ENCODE data around the gene REXO5. TPM values are rescaled to one million over a fixed set of nuclear protein-coding genes. Genes with fewer than 3 reads are reported as not detected.

REXO5 gene, protein sequence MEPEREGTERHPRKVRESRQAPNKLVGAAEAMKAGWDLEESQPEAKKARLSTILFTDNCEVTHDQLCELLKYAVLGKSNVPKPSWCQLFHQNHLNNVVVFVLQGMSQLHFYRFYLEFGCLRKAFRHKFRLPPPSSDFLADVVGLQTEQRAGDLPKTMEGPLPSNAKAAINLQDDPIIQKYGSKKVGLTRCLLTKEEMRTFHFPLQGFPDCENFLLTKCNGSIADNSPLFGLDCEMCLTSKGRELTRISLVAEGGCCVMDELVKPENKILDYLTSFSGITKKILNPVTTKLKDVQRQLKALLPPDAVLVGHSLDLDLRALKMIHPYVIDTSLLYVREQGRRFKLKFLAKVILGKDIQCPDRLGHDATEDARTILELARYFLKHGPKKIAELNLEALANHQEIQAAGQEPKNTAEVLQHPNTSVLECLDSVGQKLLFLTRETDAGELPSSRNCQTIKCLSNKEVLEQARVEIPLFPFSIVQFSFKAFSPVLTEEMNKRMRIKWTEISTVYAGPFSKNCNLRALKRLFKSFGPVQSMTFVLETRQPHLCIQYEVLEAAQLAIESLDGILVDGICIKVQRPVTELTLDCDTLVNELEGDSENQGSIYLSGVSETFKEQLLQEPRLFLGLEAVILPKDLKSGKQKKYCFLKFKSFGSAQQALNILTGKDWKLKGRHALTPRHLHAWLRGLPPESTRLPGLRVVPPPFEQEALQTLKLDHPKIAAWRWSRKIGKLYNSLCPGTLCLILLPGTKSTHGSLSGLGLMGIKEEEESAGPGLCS
- total RNA-seq: 5.4 and 9.6 TPM in 2 replicates

DNA sequence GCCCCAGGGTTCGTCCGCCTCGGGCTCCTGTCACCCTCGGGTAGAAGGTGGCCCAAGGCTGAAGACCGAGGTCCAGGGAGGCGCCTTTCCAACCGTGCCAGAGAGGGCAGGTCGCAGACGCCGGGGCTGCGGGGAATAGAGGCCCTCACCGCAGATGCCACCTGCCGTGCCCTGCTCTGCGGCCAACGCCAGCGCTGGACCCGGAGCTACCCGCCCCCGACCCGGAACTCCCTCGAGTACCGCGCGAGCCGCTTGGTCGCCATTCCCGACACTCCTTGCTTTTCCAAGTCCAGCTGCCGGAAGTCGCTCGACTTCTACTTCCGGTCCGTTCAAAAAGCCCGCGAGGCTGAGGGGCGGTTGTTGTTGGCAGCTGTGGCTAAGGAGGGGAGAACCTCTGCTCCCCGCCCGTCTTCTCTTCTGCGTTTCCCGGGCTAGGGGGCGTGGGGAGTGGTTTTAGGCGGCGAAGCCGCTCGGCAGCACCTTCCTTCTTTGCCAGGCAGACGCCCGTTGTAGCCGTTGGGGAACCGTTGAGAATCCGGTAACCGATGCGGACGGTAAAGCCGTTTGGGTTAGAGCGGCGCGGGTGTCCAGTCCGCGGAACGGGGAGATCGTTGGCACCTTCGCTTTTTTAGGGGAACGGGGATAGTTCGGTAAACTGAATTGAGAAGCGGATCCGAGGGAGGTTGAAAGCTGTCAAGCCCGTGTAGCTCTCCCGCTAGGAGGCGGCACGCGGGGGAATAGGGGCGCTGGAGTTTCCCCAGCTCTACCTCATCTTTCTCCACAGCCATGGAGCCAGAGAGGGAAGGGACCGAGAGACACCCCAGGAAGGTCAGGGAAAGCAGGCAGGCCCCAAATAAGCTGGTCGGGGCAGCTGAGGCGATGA lies at the start of gene REXO5, which contains the start of gene ERI2:
Gene REXO5, plus strand, starts transcription at position 360 of the 883 bp plus-strand sequence. Its CDS starts 427 bp downstream, at position 787.
Gene ERI2, minus strand, starts transcription at position 305 of the 883 bp plus-strand sequence. Its CDS starts 42 bp downstream, at position 263.

GRCh38 chr16:20763461-20764232 lies 42.7 kb upstream of the REXO5 start, which contains the start of gene ACSM3:
TSS of gene ACSM3 (plus strand) at chr16:20764014. CDS start at chr16:20770035, 6,021 bp downstream.

Other genes with a start within 250 kb of the REXO5 start
- gene ACSM2B, start 230.2 kb upstream of the REXO5 start, total RNA-seq: under 0.01 TPM in 1 of 2 replicates, not detected in the other
- under 0.01 TPM in 1 of 2 replicates, not detected in the other for gene ACSM1, start 108.8 kb upstream of the REXO5 start, total RNA-seq
- 83.7 and 93.9 TPM in 2 replicates for gene THUMPD1, start 64.7 kb upstream of the REXO5 start, total RNA-seq
- 0.58 and 2.5 TPM in 2 replicates for gene ACSM3, start 42.5 kb upstream of the REXO5 start, total RNA-seq
- gene ERI2, start 55 bp upstream of the REXO5 start, total RNA-seq: 18.0 and 49.3 TPM in 2 replicates
- 38.3 and 43.5 TPM in 2 replicates for gene DCUN1D3, start 93.8 kb downstream of the REXO5 start, total RNA-seq
- 53.5 and 75.3 TPM in 2 replicates for gene LYRM1, start 94.2 kb downstream of the REXO5 start, total RNA-seq